ENCODE results near the gene IFT172. TPM values are rescaled to one million over a fixed set of nuclear protein-coding genes. Genes with fewer than 3 reads are reported as not detected.

IFT172 gene
- total and polyA plus RNA-seq, 5 experiments from 2014 or later: 1.1 to 40.6 (median 4.9) TPM

DNA sequence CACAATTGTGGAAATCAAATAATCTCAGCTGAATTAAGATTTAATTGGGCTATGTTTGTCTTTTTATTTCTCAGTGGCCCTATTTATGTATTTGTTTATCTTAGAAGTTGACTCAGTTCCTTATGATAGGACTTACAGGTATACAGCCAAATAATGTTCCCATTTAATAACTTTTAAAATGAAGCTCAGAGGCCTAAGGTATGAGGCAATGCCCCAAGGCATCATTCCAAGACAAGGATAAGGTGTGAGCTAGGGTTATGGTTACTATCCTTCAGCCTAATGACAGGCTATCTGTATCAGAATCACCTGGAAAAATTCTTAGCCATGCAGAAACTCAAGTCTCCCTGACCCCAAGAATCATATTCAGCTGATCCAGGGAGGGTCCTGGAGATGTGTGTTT lies 68.5 kb downstream of the IFT172 start:
- ATAC-seq: no peak

DNA sequence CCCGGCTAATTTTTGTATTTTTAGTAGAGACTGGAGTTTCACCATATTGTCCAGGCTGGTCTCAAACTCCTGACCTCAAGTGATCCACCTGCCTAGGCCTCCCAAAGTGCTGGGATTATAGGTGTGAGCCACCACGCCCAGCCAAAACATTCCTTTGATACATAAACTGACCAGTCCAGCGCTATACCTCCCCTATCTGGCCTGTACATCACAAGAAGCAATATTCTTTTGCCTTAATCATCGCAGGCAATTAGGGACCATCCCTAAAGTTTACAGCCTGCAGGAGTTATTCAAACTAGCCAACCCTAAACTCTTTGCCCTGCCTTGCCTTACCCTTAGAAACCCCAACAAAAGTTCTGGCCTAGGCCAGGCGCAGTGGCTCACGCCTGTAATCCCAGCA lies 73.4 kb downstream of the IFT172 start:
- H3K36me3 Mint-ChIP-seq: no peaks in the 10 kb centered on the region
- no peak overlapping the region for H3K27ac Mint-ChIP-seq
- peaks cover 0 to 5% (median 2%) of the 10 kb centered on the region in 5 donors for H3K27me3 Mint-ChIP-seq
- H3K4me3 Mint-ChIP-seq: no peak overlapping the region
- no peaks in the 10 kb centered on the region for H3K9me3 Mint-ChIP-seq
- DNase-seq (no peak), ATAC-seq (no peak)
- H3K4me1 Mint-ChIP-seq: peaks cover 0 to 2% (median 0%) of the 10 kb centered on the region in 4 donors
- POLR2A ChIA-PET: no interaction called here

More for the DNA sequence above, 68.5 kb downstream of the IFT172 start:
- Mint-ChIP-seq H3K27me3 (no peaks in the 10 kb centered on the region), H3K4me3 (no peak overlapping the region), H3K27ac (no peak overlapping the region), H3K36me3 (no peaks in the 10 kb centered on the region), H3K4me1 (no peaks in the 10 kb centered on the region), H3K9me3 (no peaks in the 10 kb centered on the region)
- POLR2A ChIA-PET: interaction anchor here (1.1 kb wide), 1 partner anchor 11 kb away, joined by 3 read pairs; the partner anchor contains the start of gene PPM1G
- DNase-seq: no peak

DNA sequence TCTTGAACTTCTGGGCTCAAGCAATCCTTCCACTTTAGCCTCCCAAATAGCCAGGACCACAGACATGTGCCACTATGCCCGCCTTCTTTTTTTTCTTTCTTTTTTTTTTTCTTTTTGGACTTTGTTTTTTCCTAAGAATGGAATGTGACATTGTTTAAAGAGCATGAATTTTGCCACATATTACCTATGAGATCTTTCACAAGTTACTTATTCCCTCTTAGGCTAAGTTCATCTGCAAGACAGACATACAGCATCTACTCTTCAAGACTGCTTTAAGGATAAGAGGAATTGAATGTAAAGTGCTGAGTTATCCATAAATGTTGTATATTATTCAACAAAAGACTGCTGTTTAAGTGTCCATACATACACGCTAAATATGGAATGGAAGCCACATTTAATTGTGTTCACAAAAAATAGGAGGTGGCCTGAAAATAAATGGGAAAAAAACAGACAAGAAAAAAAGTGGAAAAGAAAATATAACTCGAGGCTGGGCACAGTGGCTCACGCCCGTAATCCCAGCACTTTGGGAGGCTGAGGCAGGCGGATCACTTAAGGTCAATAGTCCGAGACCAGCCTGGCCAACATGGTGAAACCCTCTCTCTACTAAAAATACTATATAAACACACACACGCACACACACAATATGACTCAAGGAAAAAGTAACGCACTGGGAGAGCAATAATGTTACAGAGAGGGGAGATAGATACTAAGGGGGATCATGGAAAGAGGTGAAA lies 77.0 kb downstream of the IFT172 start:
- POLR2A ChIA-PET: interaction anchor here (1.2 to 1.7 kb wide), 2 partner anchors 11 to 16 kb away, joined by 3 to 8 read pairs; partner anchors contain the start of gene NRBP1
- Mint-ChIP-seq H3K4me3 (peak overlapping the region in 1 of 10 donors; percentile 19), H3K27ac (peak overlapping the region in 4 of 10 donors; percentile 23 to 71 (median 57)), H3K27me3 (peaks cover 0 to 5% (median 2%) of the 10 kb centered on the region in 5 donors), H3K36me3 (peaks cover 0 to 1% (median 0%) of the 10 kb centered on the region in 3 donors), H3K9me3 (no peaks in the 10 kb centered on the region), H3K4me1 (peaks cover 10 to 21% (median 16%) of the 10 kb centered on the region in 4 donors)
- ATAC-seq (no peak), DNase-seq (no peak)

DNA sequence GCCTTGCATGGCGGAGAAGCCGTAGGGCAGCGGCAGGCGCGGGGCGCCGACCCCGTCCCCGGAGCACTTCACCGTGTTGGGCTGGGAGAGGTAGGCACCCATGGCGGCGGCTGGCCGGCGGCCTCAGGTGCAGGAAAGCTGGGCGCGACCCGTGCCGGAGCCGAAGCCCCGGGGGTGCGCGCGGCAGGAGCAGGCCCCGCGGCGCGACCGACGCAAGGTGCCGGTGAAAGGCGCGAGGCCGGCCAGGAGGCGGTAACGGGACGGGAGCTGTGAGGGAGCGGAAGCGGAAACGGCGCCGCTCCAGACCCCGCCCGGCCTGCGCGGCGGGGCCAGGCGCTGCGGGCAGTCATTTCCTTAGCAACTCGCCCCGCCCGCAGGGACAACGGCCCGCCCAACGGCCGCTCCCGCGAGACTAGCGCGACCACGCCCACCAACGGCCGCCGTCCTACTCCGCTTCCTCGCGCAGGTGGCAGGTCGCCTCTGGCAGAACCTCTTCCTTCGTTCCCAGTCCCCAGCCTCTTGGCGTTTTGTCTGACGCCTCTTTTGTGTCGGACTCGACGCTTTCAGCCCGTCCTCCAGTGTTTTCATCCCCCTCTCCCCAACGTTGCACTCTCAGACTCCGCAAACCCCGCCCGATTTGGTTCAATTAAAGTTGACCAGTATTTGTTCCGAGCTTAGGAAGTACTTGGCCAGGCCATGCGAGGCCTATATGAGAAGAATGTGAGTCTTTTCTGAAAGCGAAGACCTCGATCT lies 80.0 kb downstream of the IFT172 start, which contains the start of gene PPM1G:
PPM1G (minus strand) TSS at position 271 of the 753 bp plus-strand sequence; CDS start at position 102, 169 bp downstream.
- POLR2A ChIA-PET: interaction anchor here (0.6 to 3.4 kb wide), 18 partner anchors 11 to 254 kb away, joined by 3 to 58 read pairs (median 6); partner anchors contain the start of genes ATRAID, CCDC121, EIF2B4 and GPN1
- H3K9me3 Mint-ChIP-seq: no peaks in the 10 kb centered on the region
- peak; percentile 94 to 96 for ATAC-seq
- DNase-seq: peak; percentile 92 to 97 (median 95)
- peak within 1 kb of the TSS; percentile 87 to 95 (median 93) for H3K4me3 Mint-ChIP-seq
- peak within 1 kb of the TSS; percentile 83 to 98 (median 96) for H3K27ac Mint-ChIP-seq
- peaks cover 0 to 19% (median 0%) of the 10 kb centered on the region in 3 donors for H3K36me3 Mint-ChIP-seq
- H3K4me1 Mint-ChIP-seq: peaks cover 19 to 43% (median 35%) of the 10 kb centered on the region in 4 donors
- peaks cover 0 to 5% (median 2%) of the 10 kb centered on the region in 5 donors for H3K27me3 Mint-ChIP-seq

DNA sequence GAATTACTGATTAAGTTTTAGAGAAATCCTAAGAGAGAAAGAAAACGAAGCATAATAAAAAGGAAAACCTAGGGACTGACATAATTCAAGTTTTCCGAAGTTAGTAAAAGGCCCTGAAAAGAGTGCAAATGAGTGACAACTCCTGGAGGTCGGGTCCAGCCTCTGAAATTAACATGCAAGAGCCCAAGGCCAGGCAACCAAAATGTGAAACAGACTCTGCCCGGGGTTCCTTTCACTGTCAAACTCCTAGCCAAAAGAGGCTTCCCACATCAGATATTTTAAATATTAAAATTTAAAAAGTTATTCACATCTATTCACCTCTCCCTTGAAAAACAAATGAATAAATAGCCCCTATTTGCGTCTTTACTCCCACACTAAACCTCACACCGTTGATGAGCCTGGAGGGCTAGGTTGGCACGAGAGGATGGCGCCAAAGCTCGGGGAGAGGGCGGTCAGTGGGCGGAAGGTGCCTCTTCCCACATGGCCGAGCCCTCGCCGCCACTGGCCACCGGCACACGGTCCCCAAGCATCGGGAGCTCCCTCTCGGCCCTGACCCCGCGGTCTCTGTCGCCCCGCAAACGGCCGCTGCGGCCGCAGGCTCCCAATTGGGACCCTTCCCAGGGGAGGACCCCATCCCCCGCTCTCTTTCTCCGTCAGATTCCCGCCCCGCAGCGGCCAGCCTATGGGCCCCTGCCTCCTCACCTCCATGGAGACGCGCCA lies 80.8 kb downstream of the IFT172 start:
- H3K4me1 Mint-ChIP-seq: peaks cover 19 to 48% (median 36%) of the 10 kb centered on the region in 4 donors
- peak; percentile 2 to 10 for ATAC-seq
- H3K9me3 Mint-ChIP-seq: no peaks in the 10 kb centered on the region
- POLR2A ChIA-PET: interaction anchor here (0.7 to 3.4 kb wide), 11 partner anchors 18 to 1164 kb away, joined by 3 to 58 read pairs (median 7); partner anchors contain the start of genes ATRAID, CCDC121, EIF2B4 and GPN1
- H3K36me3 Mint-ChIP-seq: peaks cover 0 to 25% (median 0%) of the 10 kb centered on the region in 3 donors
- H3K27ac Mint-ChIP-seq: peak overlapping the region in 9 of 10 donors; percentile 62 to 94 (median 86)
- DNase-seq: peak in 2 of 10 donors; percentile 3 to 9
- peaks cover 0 to 5% (median 2%) of the 10 kb centered on the region in 5 donors for H3K27me3 Mint-ChIP-seq
- peak overlapping the region; percentile 73 to 95 (median 88) for H3K4me3 Mint-ChIP-seq

DNA sequence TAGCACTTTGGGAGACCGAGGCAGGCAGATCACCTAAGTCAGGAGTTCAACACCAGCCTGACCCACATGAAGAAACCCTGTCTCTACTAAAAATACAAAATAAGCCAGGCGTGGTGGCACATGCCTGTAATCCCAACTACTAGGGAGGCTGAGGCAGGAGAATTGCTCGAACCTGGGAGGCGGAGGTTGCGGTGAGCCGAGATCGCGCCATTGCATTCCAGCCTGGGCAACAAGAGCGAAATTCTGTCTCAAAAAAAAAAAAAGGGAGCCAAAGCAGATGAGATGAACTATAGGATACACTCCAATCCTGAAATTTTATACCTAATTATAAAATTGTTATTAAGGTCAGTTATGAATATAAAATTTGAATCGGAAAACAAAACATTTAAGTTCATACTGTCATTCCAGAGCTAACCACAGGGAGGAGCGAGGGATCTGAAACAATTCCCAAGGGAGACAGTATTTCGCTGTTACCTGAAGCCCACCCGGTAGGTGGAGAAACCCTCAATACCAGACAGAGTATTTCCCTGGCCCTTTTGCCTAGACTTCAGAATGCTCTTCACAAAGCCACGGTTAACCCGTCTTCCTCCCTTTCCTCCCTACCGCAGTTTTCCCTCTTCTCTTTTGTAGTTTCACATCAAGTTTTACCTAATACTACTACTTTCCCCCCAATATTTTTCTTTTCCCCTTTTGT lies 81.6 kb downstream of the IFT172 start:
- Mint-ChIP-seq H3K27me3 (peaks cover 0 to 3% (median 1%) of the 10 kb centered on the region in 5 donors), H3K36me3 (peaks cover 0 to 29% (median 0%) of the 10 kb centered on the region in 3 donors), H3K9me3 (no peaks in the 10 kb centered on the region), H3K4me1 (peaks cover 19 to 54% (median 39%) of the 10 kb centered on the region in 4 donors), H3K27ac (peak overlapping the region in 9 of 10 donors; percentile 37 to 94 (median 85)), H3K4me3 (peak overlapping the region; percentile 73 to 95 (median 88))
- ATAC-seq: no peak
- POLR2A ChIA-PET: interaction anchor here (0.7 to 2.8 kb wide), 3 partner anchors 27 to 1163 kb away, joined by 3 to 27 read pairs (median 4); partner anchors contain the start of genes HADHA, HADHB, SLC4A1AP and SUPT7L
- no peak for DNase-seq

DNA sequence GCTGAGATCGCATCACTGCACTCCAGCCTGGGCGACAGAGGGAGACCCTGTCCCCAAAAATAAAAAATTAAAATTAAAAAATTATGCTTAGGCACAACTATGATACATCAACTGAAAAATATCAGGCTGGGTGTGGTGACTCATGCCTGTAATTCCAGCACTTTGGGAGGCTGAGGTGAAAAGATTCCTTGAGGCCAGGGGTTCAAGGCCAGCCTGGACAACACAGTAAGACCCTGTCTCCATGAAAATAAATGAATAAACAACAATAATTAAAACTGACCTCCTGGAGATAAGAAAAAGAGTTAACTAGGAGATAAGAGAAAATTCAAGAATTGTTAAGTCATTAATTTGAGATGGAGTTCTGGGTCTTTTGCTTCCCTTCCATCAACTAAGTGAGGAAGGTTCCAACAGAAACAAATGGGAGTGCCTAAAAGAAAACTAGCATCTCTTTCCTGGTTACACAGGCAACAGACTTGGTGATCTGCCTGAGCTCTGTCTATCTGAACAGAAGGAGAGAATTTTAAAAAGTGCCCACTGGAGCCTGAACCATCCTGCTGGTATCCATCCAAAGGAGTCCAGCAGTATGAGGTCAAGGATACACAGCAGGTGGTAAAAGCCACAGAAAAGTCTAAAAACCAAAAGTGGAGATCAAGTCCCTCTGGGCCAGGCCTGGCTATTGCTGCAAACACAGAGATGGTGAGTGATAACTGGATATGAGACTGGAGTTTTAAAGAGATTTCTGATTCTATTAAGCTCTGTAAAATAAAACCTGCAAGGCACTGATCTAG lies 89.0 kb downstream of the IFT172 start:
- H3K4me1 Mint-ChIP-seq: peaks cover 12 to 55% (median 42%) of the 10 kb centered on the region in 4 donors
- peak overlapping the region in 8 of 10 donors; percentile 5 to 81 (median 47) for H3K27ac Mint-ChIP-seq
- no peaks in the 10 kb centered on the region for H3K27me3 Mint-ChIP-seq
- no peak for DNase-seq
- peak overlapping the region in 1 of 10 donors; percentile 43 for H3K4me3 Mint-ChIP-seq
- H3K9me3 Mint-ChIP-seq: no peaks in the 10 kb centered on the region
- POLR2A ChIA-PET: no interaction called here
- H3K36me3 Mint-ChIP-seq: peaks cover 0 to 55% (median 5%) of the 10 kb centered on the region in 3 donors
- no peak for ATAC-seq

DNA sequence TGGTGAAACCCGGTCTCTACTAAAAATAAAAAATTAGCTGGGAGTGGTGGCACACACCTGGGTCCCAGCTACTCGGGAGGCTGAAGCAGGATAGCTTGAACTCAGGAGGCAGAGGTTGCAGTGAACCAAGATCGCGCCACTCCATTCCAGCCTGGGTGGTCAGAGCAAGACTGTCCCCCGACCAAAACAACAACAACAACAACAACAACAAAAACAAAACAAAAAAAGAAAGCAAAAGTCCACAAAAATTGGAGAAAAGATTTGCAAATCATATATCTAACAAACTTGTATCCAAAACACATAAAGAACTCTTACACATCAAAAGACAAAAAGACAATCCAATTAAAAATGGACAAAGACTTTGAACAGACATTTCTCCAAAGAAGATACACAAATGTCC lies 90.6 kb downstream of the IFT172 start:
- Mint-ChIP-seq H3K4me3 (peak overlapping the region in 1 of 10 donors; percentile 31), H3K36me3 (peaks cover 0 to 41% (median 5%) of the 10 kb centered on the region in 3 donors), H3K4me1 (peaks cover 12 to 51% (median 40%) of the 10 kb centered on the region in 4 donors), H3K9me3 (no peaks in the 10 kb centered on the region), H3K27me3 (no peaks in the 10 kb centered on the region), H3K27ac (peak overlapping the region in 3 of 10 donors; percentile 44 to 83 (median 45))
- POLR2A ChIA-PET: no interaction called here
- DNase-seq: no peak
- ATAC-seq: no peak

Measured in naive thymus-derived CD8-positive, alpha-beta T cell (primary cell).